ENCODE data around the gene SAMD4A.

Gene SAMD4A

DNA sequence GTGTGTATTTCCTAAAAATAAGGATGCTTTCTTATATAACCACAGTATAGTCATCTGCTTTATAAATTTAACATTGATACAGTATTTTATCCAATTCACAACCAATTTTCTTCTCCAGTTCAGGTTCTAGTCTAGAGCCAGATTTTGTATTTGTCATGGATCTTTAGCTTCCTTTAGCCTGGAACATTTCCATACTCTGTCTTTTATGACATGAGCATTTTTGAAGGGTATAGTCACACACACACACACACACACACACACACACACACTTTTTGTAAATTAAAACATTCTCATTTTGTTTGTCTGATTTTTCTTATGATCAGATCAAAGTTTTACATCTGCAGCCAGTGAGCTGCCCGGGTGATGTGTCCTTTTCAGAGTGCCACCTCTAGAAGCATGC is 31.8 kb upstream of the SAMD4A start:
- DNase-seq (ENCODE audit: low read depth in 2 of 2): peak; percentile 28 to 33
- no peak overlapping the region for H3K4me3 ChIP-seq (replicated peaks in 1 of 2; ENCODE audit: low read depth in 2 of 2, low read length in 2 of 2)
- TF ChIP-seq, protein P1, sequence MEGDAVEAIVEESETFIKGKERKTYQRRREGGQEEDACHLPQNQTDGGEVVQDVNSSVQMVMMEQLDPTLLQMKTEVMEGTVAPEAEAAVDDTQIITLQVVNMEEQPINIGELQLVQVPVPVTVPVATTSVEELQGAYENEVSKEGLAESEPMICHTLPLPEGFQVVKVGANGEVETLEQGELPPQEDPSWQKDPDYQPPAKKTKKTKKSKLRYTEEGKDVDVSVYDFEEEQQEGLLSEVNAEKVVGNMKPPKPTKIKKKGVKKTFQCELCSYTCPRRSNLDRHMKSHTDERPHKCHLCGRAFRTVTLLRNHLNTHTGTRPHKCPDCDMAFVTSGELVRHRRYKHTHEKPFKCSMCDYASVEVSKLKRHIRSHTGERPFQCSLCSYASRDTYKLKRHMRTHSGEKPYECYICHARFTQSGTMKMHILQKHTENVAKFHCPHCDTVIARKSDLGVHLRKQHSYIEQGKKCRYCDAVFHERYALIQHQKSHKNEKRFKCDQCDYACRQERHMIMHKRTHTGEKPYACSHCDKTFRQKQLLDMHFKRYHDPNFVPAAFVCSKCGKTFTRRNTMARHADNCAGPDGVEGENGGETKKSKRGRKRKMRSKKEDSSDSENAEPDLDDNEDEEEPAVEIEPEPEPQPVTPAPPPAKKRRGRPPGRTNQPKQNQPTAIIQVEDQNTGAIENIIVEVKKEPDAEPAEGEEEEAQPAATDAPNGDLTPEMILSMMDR (IDR thresholded peaks at IDR 0.05; ENCODE audit: low read depth, low read length): no peak

DNA sequence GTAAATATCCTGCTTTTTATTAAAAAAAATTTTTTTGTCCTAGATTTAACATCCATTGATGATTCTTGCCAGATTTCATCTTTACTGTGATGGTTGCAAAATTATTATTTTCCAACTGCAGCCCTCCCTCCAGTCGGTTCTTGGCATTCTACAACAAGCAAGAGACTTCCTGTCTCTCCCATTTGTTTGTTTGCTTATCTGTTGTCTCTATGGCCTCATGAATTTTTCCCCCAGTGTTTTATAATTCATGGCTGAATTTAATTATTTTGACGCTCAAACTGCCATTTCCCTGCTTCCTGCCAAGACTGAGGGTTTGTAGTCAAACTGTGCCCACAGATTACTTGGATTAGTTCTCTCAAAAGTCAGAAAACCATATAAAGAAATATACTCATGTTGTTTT is 31.3 kb upstream of the SAMD4A start:
- H3K4me3 ChIP-seq (replicated peaks in 1 of 2; ENCODE audit: low read depth in 2 of 2, low read length in 2 of 2): no peak overlapping the region
- TF ChIP-seq, protein P1 (IDR thresholded peaks at IDR 0.05; ENCODE audit: low read depth, low read length): no peak
- DNase-seq (ENCODE audit: low read depth in 2 of 2): peak in 1 of 2 donors; percentile 47

- no peak for DNase-seq (ENCODE audit: low read depth in 2 of 2)
- TF ChIP-seq, protein P1 (IDR thresholded peaks at IDR 0.05; ENCODE audit: low read depth, low read length): no peak
- H3K4me3 ChIP-seq (replicated peaks in 1 of 2; ENCODE audit: low read depth in 2 of 2, low read length in 2 of 2): no peak overlapping the region
Observed at GRCh38 chr14:54537651-54538050, 29.3 kb upstream of the SAMD4A start.

DNA sequence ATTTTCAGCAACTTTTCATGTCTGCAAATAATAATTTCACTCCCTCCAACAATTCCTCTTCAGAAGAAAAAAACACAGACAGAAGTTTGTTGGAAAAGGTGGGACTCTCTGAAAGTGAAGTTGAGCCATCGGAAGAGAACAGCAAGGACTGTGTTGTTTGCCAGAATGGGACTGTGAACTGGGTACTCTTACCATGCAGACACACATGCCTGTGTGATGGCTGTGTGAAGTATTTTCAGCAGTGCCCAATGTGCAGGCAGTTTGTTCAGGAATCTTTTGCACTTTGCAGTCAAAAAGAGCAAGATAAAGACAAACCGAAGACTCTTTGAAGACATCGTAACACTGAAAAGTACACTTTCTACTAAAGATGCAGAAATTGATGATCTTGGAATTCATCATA is 28.9 kb upstream of the SAMD4A start:
- H3K4me3 ChIP-seq (replicated peaks in 1 of 2; ENCODE audit: low read depth in 2 of 2, low read length in 2 of 2): no peak overlapping the region
- no peak for DNase-seq (ENCODE audit: low read depth in 2 of 2)
- TF ChIP-seq, protein P1 (IDR thresholded peaks at IDR 0.05; ENCODE audit: low read depth, low read length): no peak

GRCh38 chr14:54547583-54547982 is 19.3 kb upstream of the SAMD4A start:
- no peak overlapping the region for H3K4me3 ChIP-seq (replicated peaks in 1 of 2; ENCODE audit: low read depth in 2 of 2, low read length in 2 of 2)
- TF ChIP-seq, protein P1 (IDR thresholded peaks at IDR 0.05; ENCODE audit: low read depth, low read length): no peak
- DNase-seq (ENCODE audit: low read depth in 2 of 2): no peak

DNA sequence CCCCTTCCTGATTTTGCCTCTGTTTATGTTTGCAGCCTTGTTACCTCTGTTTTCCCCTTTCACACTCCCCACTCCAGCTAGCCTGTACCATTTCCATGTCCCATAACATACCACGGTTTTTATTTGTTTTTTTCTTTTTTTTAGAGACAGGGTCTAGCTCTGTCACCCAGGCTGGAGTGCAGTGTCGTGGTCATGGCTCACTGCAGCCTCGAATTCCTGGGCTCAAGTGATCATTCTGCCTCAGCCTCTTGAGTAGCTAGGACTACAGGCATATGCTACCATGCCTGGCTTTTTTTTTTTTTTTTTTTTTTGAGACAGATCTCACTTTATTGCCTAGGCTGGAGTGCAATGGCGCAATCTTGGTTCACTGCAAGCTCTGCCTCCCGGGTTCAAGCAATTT is 18.4 kb upstream of the SAMD4A start:
- no peak for DNase-seq (ENCODE audit: low read depth in 2 of 2)
- no peak overlapping the region for H3K4me3 ChIP-seq (replicated peaks in 1 of 2; ENCODE audit: low read depth in 2 of 2, low read length in 2 of 2)
- TF ChIP-seq, protein P1 (IDR thresholded peaks at IDR 0.05; ENCODE audit: low read depth, low read length): no peak

GRCh38 chr14:54549862-54550261 is 17.1 kb upstream of the SAMD4A start:
- H3K4me3 ChIP-seq (replicated peaks in 1 of 2; ENCODE audit: low read depth in 2 of 2, low read length in 2 of 2): no peak overlapping the region
- peak; percentile 15 to 31 for DNase-seq (ENCODE audit: low read depth in 2 of 2)
- TF ChIP-seq, protein P1 (IDR thresholded peaks at IDR 0.05; ENCODE audit: low read depth, low read length): no peak
